ENCODE results near the gene PUDP.
"Not testable (repeated sequence)": the region's sequence is repeated elsewhere in the genome, so short reads cannot be mapped to it uniquely, and the experiment has no call there.

Gene PUDP

DNA sequence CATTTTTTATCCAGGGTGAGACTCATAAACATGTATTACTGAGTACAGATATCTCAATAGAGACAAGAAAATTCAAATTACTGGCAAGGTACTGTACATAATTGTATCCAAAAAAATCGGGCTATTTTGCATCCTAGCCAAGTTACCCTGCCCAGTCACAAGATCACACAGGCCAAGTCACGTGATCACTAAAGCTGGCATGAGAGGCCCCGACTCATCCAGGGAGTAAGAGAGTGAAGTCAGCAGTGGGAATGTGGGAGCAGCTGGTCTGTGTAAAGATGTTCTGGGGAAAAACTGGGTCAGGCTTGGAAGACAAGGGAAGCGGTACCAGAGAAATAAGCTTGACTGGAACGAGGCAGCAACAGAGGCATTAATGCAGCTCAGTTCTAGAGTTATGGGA lies 119.7 kb downstream of the PUDP start:
- DNase-seq (ENCODE audit: low spot score): no peak

- DNase-seq (ENCODE audit: low spot score): no peak
These were observed 120.9 kb downstream of the PUDP start for GRCh38 chrX:7027071-7027470.

- DNase-seq (ENCODE audit: low spot score): not testable (repeated sequence)
These were observed 121.6 kb downstream of the PUDP start for GRCh38 chrX:7026365-7026764.

- no peak for DNase-seq (ENCODE audit: low spot score)
These were observed 122.5 kb downstream of the PUDP start for GRCh38 chrX:7025471-7025870.

GRCh38 chrX:7024850-7025249 lies 123.1 kb downstream of the PUDP start:
- no peak for DNase-seq (ENCODE audit: low spot score)

DNA sequence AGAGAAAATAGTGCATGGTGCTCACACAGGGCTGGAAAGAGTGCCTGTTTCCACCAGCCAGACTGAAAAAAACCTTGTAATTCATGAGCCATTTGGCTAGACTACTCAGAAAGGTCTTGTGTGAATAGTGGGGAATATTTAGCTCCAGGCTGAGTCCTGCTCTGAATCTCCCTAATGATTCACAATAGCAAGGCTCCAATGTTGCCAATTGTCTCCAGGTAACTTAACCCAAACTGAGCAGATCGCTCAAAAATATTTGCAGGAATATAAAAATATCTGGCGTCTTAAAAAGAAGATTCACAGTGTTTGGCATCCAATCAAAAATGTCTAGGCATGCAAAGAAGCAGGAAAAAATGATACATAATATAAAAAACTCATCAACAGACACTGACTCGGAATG lies 125.0 kb downstream of the PUDP start:
- not testable (repeated sequence) for DNase-seq (ENCODE audit: low spot score)

- no peak for DNase-seq (ENCODE audit: low spot score)
These were observed 126.0 kb downstream of the PUDP start for GRCh38 chrX:7021991-7022390.

DNA sequence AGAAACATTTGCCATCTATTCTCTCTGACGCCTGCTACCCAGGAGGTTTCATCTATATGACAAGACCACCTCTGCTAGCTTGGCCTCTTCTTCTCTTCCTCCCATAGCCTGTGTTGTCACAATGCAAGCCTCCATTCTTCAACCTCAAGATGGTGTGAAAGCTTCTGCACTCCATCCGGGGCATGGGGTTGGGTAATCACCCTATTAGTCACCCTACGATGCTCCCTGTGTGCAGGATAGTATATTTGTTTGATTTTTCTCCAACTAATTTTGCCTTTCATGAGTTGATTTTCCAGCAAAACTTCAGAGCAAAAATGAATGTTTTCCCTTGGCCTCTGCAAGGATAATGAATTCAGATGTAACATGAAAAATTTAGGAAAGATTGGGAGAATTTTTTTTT lies 128.4 kb downstream of the PUDP start:
- DNase-seq (ENCODE audit: low spot score): no peak

DNA sequence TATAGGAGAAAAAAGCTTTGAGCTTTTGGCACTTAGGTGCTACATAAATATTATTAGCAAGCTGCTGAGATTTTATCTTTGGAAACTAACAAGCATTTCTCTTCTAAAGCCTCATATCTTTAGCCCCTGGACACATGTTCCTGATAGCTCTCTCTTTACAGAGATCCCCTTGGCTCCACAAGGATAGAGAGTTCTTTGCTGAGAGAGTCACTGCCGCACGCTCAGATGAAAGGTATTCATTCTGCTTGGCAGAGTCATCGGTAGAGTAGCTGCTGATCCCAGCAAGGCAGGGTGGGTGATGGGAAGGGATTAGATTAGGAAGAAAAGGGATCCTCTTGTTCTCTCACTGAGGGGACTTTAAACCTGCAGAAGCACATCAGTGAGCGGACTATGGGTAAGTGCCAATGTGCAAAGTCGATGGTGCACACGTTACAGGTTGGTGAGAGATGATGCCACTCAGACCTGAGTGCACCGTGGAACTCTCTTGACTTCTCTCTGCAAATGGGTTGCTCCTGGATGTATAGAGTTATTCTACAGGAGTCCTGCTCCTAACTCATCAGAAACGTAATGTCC lies 135.6 kb downstream of the PUDP start:
- not testable (repeated sequence) for DNase-seq (ENCODE audit: low spot score)

- not testable (repeated sequence) for DNase-seq (ENCODE audit: low spot score)
These were observed 137.1 kb downstream of the PUDP start for GRCh38 chrX:7010897-7011296.

- not testable (repeated sequence) for DNase-seq (ENCODE audit: low spot score)
These were observed 140.6 kb downstream of the PUDP start for GRCh38 chrX:7007328-7007727.

Data from D341Med (cell line).